Fibroblast of peridontal ligament (primary cell): Measurements from ENCODE around the gene CASTOR1.

Source experiments
- DNase-seq: peaks from one replicate; pipeline ENCODE4 v3.0.0-alpha.2; 2010; ENCODE audit errors: extremely low read depth

The CASTOR1 gene

GRCh38 chr22:30297991-30298701 is 8.8 kb upstream of the CASTOR1 start:
- no peak for DNase-seq

GRCh38 chr22:30297276-30297990 is 8.1 kb upstream of the CASTOR1 start:
- DNase-seq = no peak

GRCh38 chr22:30296833-30297232 is 7.5 kb upstream of the CASTOR1 start:
- no peak for DNase-seq

- no peak for DNase-seq
Observed at GRCh38 chr22:30296324-30296723, 7.0 kb upstream of the CASTOR1 start.

- DNase-seq = no peak
Observed at GRCh38 chr22:30295576-30295975, 6.3 kb upstream of the CASTOR1 start.

GRCh38 chr22:30294830-30295229 is 5.5 kb upstream of the CASTOR1 start:
- no peak for DNase-seq

GRCh38 chr22:30294066-30294465 is 4.8 kb upstream of the CASTOR1 start:
- DNase-seq = no peak

GRCh38 chr22:30293026-30293425 is 3.7 kb upstream of the CASTOR1 start:
- DNase-seq = no peak

GRCh38 chr22:30292069-30292970 is 3.0 kb upstream of the CASTOR1 start:
- DNase-seq = no peak

- DNase-seq = peak; percentile 41
Observed at GRCh38 chr22:30291058-30291892, 2.0 kb upstream of the CASTOR1 start.

- DNase-seq = peak; percentile 30
Observed at GRCh38 chr22:30290342-30291057, 1.2 kb upstream of the CASTOR1 start.

- DNase-seq = no peak
Observed at GRCh38 chr22:30289980-30290313, 642 bp upstream of the CASTOR1 start.

- DNase-seq = no peak
Observed at GRCh38 chr22:30288419-30289140, 725 bp downstream of the CASTOR1 start.

- peak; percentile 92 for DNase-seq
Observed at GRCh38 chr22:30287648-30288418, 1.5 kb downstream of the CASTOR1 start.

GRCh38 chr22:30286813-30287647 is 2.3 kb downstream of the CASTOR1 start:
- DNase-seq = no peak

- no peak for DNase-seq
Observed at GRCh38 chr22:30286331-30286730, 3.0 kb downstream of the CASTOR1 start.

- no peak for DNase-seq
Observed at GRCh38 chr22:30285846-30286200, 3.5 kb downstream of the CASTOR1 start.

GRCh38 chr22:30285176-30285845 is 4.0 kb downstream of the CASTOR1 start:
- no peak for DNase-seq
